GM23248 (cell line): ENCODE results near the gene BPHL.
"Not testable (repeated sequence)": the region's sequence is repeated elsewhere in the genome, so short reads cannot be mapped to it uniquely, and the experiment has no call there.

Experiments used
- EZH2 ChIP-seq: fragments of 200-600 bp; sonication (generic); IDR thresholded peaks from 2 replicates; pipeline ENCODE4 v1.6.1; 2018; ENCODE audit warnings: antibody characterized with exemption, mild to moderate bottlenecking; ENCODE audit not compliant: insufficient read depth, poor library complexity, severe bottlenecking
- EZH2phosphoT487 ChIP-seq: fragments of 200-600 bp; sonication (generic); IDR thresholded peaks from 2 replicates; pipeline ENCODE4 v1.6.1; 2018; ENCODE audit warnings: antibody characterized with exemption, moderate library complexity, mild to moderate bottlenecking, low read depth; ENCODE audit not compliant: insufficient read depth

GRCh38 chr6:3189192-3189591 is 70.7 kb downstream of the BPHL start:
- not testable (repeated sequence) for TF ChIP-seq EZH2, EZH2phosphoT487
